Retinal pigment epithelial cell (primary cell): ENCODE results near the gene ARTN.
A peak's percentile ranks its signal among the peaks of the same experiment; 100 is the strongest.

Source experiments
- DNase-seq: peaks from one replicate; pipeline ENCODE4 v3.0.0-alpha.2; 2010; ENCODE audit warnings: low read depth
- H3K4me3 ChIP-seq: 2 replicates; pipeline ENCODE4 v1.5.1; 2011; ENCODE audit warnings: mild to moderate bottlenecking, low read length, control low read depth, moderate library complexity
- TF ChIP-seq, protein P1 (sequence below): conservative IDR thresholded peaks from 2 replicates; pipeline ENCODE4 v1.5.1; 2011; ENCODE audit warnings: low read depth, low read length, control low read depth, inconsistent platforms

ARTN gene, protein sequence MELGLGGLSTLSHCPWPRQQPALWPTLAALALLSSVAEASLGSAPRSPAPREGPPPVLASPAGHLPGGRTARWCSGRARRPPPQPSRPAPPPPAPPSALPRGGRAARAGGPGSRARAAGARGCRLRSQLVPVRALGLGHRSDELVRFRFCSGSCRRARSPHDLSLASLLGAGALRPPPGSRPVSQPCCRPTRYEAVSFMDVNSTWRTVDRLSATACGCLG

DNA sequence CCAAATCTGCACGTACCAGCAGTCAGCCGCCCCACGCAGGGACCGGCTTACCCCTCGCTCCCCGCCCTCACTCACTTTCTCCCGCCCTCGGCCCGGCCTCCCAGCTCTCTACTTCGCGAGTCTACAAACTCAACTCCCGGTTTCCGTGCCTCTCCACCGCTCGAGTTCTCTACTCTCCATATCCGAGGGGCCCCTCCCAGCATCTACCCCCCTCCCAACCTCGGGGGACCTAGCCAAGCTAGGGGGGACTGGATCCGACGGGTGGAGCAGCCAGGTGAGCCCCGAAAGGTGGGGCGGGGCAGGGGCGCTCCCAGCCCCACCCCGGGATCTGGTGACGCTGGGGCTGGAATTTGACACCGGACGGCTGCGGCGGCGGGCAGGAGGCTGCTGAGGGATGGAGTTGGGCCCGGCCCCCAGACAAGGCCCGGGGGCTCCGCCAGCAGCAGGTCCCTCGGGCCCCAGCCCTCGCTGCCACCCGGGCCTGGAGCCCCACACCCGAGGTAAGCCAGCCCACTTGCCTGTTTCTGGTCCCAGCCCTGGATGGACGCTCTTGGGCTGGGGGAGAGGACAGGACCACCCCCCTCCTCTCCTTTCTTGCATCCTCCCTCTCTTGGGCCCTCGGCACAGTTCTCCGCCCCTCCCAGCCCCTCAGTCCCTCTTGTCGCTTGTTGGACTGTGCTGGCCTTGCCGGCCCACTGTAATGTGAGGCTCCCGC is at the start of gene ARTN:
ARTN (plus strand) TSS at position 416 of the 715 bp plus-strand sequence. CDS start 1,856 bp downstream, outside the sequence.
- H3K4me3 ChIP-seq = peak within 1 kb of the TSS; percentile 60

DNA sequence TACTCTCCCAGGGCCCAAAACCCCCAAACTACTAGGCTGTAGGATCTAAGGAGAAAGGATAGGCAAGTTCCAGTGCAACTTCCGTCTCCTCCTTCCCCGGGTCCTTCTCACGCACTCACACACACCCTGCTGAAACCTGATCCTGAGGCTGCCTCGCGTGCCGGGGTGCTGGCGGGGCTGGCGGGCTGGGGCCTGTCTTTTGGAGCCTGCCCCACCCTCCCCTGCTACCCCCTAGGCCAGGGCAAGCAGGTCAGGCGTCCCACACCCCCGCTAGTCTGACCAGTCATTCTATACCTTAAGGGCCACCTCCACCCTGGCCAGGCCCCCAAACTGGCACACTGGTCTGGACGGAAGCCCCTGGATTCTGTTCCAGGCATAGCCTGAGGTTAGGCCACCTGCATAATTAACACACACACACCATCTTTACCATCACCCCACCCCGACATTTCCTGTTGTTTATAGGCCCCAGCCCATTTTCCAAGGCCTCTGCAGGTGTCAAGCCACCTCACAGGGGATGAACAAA is 48.3 kb upstream of the ARTN start:
- TF ChIP-seq, protein P1, sequence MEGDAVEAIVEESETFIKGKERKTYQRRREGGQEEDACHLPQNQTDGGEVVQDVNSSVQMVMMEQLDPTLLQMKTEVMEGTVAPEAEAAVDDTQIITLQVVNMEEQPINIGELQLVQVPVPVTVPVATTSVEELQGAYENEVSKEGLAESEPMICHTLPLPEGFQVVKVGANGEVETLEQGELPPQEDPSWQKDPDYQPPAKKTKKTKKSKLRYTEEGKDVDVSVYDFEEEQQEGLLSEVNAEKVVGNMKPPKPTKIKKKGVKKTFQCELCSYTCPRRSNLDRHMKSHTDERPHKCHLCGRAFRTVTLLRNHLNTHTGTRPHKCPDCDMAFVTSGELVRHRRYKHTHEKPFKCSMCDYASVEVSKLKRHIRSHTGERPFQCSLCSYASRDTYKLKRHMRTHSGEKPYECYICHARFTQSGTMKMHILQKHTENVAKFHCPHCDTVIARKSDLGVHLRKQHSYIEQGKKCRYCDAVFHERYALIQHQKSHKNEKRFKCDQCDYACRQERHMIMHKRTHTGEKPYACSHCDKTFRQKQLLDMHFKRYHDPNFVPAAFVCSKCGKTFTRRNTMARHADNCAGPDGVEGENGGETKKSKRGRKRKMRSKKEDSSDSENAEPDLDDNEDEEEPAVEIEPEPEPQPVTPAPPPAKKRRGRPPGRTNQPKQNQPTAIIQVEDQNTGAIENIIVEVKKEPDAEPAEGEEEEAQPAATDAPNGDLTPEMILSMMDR = no peak
- no peak overlapping the region for H3K4me3 ChIP-seq
- DNase-seq = no peak

More for the DNA sequence above, at the start of gene ARTN:
- TF ChIP-seq, protein P1 = no peak
- no peak for DNase-seq

DNA sequence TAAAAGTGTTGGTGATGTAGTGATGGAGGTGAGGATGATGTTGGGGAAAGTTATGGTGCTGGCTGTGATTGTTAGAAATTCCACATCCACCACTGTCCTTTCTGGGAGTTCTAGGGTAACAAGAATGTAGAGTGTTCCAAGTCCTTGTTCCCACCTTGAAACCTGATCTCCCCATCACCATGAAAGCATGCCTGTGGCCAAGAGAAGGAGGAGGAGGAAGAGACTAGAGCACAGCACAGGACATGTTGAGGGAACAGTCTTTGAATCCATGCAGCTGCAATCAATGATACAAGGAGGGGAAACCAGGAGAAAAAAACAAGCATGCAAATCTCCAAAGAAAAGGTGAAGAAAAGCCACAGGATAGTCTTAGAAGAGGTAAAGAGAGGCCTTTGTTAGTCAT is 45.9 kb upstream of the ARTN start:
- H3K4me3 ChIP-seq = no peak overlapping the region
- TF ChIP-seq, protein P1 = no peak
- DNase-seq = no peak

DNA sequence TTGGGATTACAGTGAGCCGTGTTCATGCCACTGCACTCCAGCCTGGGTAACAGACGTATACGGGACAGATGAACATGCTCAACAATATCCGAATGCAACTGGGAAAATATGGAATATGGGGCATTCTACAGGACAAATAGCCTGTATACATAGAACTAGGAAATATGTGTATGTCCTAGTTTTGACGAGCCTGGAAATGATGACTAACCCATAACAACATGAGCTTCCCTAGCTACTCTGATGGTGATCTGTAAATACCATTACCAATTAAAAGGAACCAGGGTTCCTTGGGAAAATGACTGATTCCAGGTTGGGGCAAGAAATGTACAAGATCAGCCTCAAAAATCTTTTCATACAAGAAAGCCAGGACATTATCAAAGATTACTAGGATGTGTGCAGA is 42.8 kb upstream of the ARTN start:
- DNase-seq = no peak
- no peak overlapping the region for H3K4me3 ChIP-seq
- TF ChIP-seq, protein P1 = no peak

DNA sequence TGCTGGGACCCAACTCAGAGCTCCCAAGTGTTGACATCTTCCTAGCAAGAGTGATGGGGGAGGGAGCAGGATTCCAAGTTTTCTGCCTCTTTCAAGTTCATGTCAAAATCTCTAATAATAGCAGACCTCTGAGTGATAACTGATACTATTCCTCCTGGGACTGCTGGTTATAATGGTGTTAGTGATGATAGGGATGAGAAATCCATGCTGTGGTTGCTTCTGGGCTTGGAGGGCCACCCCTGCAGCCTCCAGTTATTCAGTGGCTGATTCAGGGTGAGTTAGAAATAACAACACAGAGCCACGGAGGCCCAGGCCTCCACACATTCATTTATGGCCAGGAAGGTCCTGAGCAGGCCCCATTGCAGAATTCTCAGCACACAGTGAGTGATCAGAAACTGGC is 40.6 kb upstream of the ARTN start:
- no peak for DNase-seq
- H3K4me3 ChIP-seq = no peak overlapping the region
- TF ChIP-seq, protein P1 = no peak

DNA sequence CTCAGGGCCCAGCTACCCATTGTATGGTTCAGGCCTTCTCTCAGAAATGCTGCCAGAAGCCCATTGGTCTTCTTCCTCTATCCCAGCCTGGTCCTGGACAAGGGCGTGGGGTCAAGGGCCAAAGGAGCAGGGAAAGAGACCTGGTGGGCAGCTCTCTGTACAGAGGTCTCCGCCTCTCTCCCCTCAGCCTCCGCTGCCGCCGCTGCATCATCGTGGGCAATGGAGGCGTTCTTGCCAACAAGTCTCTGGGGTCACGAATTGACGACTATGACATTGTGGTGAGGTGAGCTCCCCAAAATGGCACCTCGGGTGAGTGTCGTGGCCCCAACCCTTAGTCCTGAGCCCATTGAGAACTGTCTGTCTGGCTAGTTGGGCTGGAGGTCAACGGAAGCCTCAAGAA is 34.6 kb upstream of the ARTN start:
- TF ChIP-seq, protein P1 = no peak
- H3K4me3 ChIP-seq = no peak overlapping the region

More for the DNA sequence above, 34.6 kb upstream of the ARTN start:
- DNase-seq = no peak
